ENCODE results near the gene ZBTB48.
"Not testable (repeated sequence)": the region's sequence is repeated elsewhere in the genome, so short reads cannot be mapped to it uniquely, and the experiment has no call there.

Gene ZBTB48

DNA sequence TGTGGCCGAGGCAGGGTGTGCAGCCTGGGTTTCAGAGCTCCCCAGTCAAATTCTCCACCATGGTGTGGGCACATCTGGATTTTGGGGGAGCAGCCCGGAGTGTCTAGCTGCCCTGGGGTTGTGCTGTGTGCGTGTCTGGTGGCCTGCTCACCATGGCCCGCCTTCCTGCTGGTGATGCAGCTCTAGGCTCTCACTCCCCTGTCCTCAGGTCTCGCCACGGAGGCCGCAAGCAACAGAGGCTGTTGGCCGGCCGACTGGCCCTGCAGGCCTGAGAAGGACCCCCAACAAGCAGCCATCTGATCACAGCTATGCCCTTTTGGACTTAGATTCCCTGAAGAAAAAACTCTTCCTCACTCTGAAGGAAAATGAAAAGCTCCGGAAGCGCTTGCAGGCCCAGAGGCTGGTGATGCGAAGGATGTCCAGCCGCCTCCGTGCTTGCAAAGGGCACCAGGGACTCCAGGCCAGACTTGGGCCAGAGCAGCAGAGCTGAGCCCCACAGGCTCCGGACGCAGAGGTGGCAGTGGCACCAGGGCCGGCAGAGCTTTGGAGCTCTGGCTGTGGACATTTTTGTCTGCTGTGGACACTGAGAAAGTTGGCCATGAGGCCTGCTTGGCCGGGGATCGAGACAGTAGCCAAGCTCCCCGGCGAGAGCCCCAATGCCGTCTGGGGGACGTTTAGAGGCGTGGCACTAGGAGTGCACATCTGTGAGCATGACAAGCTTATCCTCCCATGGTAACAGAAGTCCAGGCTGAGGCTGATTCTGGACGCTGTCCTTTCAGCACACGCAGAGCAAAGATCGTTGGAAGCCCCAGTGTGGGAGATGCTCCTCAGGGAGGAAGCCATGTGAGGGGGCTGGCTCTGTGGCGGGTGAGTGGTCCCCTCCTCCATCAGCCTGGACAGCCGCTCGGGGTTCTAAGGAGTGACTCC lies 53.1 kb downstream of the ZBTB48 start:
- no peaks in the 10 kb centered on the region for H3K9me3 ChIP-seq (ENCODE audit: low read length)
- H2AFZ ChIP-seq (ENCODE audit: low read depth, low read length), result no peak overlapping the region
- no peaks in the 10 kb centered on the region for H3K27me3 ChIP-seq (ENCODE audit: insufficient read depth, low read length)
- peaks cover 75% of the 10 kb centered on the region for H3K36me3 ChIP-seq (ENCODE audit: insufficient read depth, low read length)
- H3K4me1 ChIP-seq (ENCODE audit: insufficient read depth, low read length), result no peaks in the 10 kb centered on the region
- H3K4me3 ChIP-seq (ENCODE audit: low read length), result no peak overlapping the region

GRCh38 chr1:6634371-6635052 lies 54.7 kb downstream of the ZBTB48 start:
- peaks cover 72% of the 10 kb centered on the region for H3K36me3 ChIP-seq (ENCODE audit: insufficient read depth, low read length)
- H3K27me3 ChIP-seq (ENCODE audit: insufficient read depth, low read length), result no peaks in the 10 kb centered on the region
- H3K4me1 ChIP-seq (ENCODE audit: insufficient read depth, low read length), result no peaks in the 10 kb centered on the region
- H2AFZ ChIP-seq (ENCODE audit: low read depth, low read length), result no peak overlapping the region
- no peak overlapping the region for H3K4me3 ChIP-seq (ENCODE audit: low read length)
- no peaks in the 10 kb centered on the region for H3K9me3 ChIP-seq (ENCODE audit: low read length)

DNA sequence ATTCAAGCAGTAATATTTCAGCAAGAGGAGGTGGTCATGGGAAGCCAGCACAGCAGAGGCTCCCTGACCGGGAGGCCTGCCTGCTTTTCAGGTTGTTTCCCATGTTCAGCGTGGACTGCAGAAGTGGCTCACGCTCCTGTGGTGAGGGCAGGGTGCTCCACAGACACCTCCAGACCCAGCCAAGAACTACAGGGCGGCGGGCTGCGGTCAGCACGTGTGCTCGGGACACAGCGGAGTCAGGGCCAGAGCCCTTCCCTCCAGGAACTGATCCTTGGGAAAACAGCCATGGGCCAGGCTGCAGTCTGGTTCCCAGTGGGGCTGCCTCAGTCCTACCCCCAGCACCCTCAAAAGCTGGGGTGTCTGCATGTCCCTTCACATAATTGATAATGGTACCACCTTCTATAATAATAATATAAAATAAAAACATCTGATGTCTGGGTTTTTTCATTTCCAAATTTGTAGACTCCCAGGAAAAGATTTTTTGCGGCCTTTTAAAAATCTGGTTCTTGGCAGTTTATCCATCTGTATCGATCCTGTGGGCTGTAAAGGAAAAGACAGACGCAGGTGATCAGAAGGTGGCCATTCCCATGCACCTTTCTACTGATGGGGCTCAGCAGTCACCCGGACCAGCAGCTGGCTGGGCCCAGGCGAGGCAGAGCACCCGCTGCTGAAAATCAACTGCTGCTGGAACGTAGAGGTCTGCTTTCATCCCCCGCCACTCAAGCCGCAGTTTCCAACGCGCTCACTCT lies 55.5 kb downstream of the ZBTB48 start:
- Histone ChIP-seq H3K4me1 (ENCODE audit: insufficient read depth, low read length) (no peaks in the 10 kb centered on the region), H3K9me3 (ENCODE audit: low read length) (no peaks in the 10 kb centered on the region), H3K36me3 (ENCODE audit: insufficient read depth, low read length) (peaks cover 72% of the 10 kb centered on the region), H3K4me3 (ENCODE audit: low read length) (no peak overlapping the region), H2AFZ (ENCODE audit: low read depth, low read length) (no peak overlapping the region), H3K27me3 (ENCODE audit: insufficient read depth, low read length) (no peaks in the 10 kb centered on the region)

DNA sequence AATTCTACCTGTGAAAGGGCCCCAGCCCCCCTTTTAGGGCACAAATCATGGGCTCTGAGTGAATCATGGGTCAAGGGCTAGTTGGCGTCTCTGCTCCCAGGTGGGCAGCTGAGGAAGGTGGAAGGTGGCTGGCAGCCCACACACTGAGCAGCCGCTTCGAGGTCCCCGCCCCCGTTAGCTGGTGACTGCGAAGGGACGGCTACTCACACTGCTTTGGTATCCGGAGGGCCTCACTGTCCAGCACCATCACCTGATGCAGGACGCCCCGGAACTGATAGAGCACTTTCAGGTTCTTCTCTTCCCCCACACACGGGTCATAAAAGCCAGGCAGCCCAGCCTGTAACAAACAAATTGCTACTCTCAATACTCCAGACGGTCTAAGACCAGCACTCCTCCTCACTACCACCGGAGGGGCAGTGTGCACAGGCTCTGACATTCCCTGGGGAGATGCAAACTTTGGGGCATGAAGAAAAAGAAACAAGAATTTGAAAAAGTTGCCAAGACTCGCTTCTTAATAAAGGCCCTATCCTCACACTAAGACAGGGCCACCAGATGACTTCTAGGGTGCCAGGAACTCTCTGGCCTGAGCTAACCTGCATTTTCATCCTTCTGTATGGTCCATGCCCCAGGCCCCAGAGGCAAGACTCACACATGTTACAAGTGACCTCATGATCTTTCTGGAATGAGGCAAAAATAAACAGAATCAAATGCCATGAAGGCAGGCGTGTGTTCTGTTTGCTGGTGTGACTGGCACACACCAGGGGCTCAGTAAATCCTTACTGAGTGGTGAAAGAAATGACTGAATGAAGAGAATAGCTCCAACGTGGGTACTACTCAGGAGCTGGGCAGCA lies 56.3 kb downstream of the ZBTB48 start:
- Histone ChIP-seq H3K27me3 (ENCODE audit: insufficient read depth, low read length) (no peaks in the 10 kb centered on the region), H2AFZ (ENCODE audit: low read depth, low read length) (no peak overlapping the region), H3K36me3 (ENCODE audit: insufficient read depth, low read length) (peaks cover 75% of the 10 kb centered on the region), H3K9me3 (ENCODE audit: low read length) (no peaks in the 10 kb centered on the region), H3K4me1 (ENCODE audit: insufficient read depth, low read length) (no peaks in the 10 kb centered on the region), H3K4me3 (ENCODE audit: low read length) (no peak overlapping the region)

DNA sequence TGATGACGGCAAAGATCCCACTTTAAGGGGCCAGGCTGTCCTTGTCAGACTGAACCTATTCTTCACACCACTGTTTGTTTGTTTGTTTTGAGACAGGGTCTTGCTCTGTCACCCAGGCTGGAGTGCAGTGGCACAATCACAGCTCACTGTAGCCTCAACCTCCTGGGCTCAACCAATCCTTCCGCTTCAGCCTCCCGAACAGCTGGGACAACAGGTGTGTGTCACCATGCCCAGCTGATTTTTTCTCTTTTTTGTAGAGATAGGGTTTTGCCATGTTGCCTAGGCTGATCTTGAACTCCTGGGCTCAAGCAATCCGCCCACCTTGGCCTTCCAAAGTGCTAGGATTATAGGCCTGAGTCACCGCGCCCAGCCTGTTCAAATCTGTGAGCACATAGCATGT lies 57.0 kb downstream of the ZBTB48 start:
- H3K9me3 ChIP-seq (ENCODE audit: low read length); H3K4me1 ChIP-seq (ENCODE audit: insufficient read depth, low read length); H3K27me3 ChIP-seq (ENCODE audit: insufficient read depth, low read length); H3K4me3 ChIP-seq (ENCODE audit: low read length); H2AFZ ChIP-seq (ENCODE audit: low read depth, low read length): not testable (repeated sequence)
- peaks cover 79% of the 10 kb centered on the region for H3K36me3 ChIP-seq (ENCODE audit: insufficient read depth, low read length)

- H3K36me3 ChIP-seq (ENCODE audit: insufficient read depth, low read length), result peaks cover 82% of the 10 kb centered on the region
- no peak overlapping the region for H3K4me3 ChIP-seq (ENCODE audit: low read length)
- no peaks in the 10 kb centered on the region for H3K4me1 ChIP-seq (ENCODE audit: insufficient read depth, low read length)
Observed at GRCh38 chr1:6637770-6638169, 58.0 kb downstream of the ZBTB48 start.

GRCh38 chr1:6638226-6638625 lies 58.4 kb downstream of the ZBTB48 start:
- no peak overlapping the region for H3K4me3 ChIP-seq (ENCODE audit: low read length)
- no peak overlapping the region for H2AFZ ChIP-seq (ENCODE audit: low read depth, low read length)
- H3K36me3 ChIP-seq (ENCODE audit: insufficient read depth, low read length), result peaks cover 80% of the 10 kb centered on the region
- no peaks in the 10 kb centered on the region for H3K27me3 ChIP-seq (ENCODE audit: insufficient read depth, low read length)
- H3K4me1 ChIP-seq (ENCODE audit: insufficient read depth, low read length), result no peaks in the 10 kb centered on the region
- no peaks in the 10 kb centered on the region for H3K9me3 ChIP-seq (ENCODE audit: low read length)

More at GRCh38 chr1:6637770-6638169, 58.0 kb downstream of the ZBTB48 start:
- no peak overlapping the region for H2AFZ ChIP-seq (ENCODE audit: low read depth, low read length)
- no peaks in the 10 kb centered on the region for H3K27me3 ChIP-seq (ENCODE audit: insufficient read depth, low read length)
- H3K9me3 ChIP-seq (ENCODE audit: low read length), result no peaks in the 10 kb centered on the region

All from neuron (in vitro differentiated cells).